Liver (tissue), 9 donors: ENCODE measurements around the gene FBF1. TPM values are rescaled to one million over a fixed set of nuclear protein-coding genes. Genes with fewer than 3 reads are reported as not detected.

Source experiments
- DNase-seq: peaks from one replicate; pipeline ENCODE4 v3.0.0-alpha.2; 2017; ENCODE audit warnings: low spot score
- H3K27ac ChIP-seq, 2 donors: one replicate each; pipeline ENCODE4 v1.7.0; 2013; ENCODE audit warnings: inconsistent platforms in 2 of 2, low read length in 2 of 2, control low read depth in 1 of 2, low read depth in 1 of 2, mild to moderate bottlenecking in 1 of 2
- H3K27me3 ChIP-seq, 4 donors: one replicate each; pipeline versions ENCODE4 v1.6.1 to v1.7.0; 2013; ENCODE audit warnings: low read length in 3 of 4, inconsistent platforms in 1 of 4, mild to moderate bottlenecking in 1 of 4, moderate library complexity in 1 of 4; ENCODE audit not compliant: control insufficient read depth in 4 of 4, insufficient read depth in 4 of 4
- H3K36me3 ChIP-seq, 4 donors: one replicate each; pipeline versions ENCODE4 v1.6.1 to v1.7.0; 2013; ENCODE audit warnings: low read length in 3 of 4, mild to moderate bottlenecking in 3 of 4, low read depth in 1 of 4, moderate library complexity in 1 of 4; ENCODE audit not compliant: control insufficient read depth in 4 of 4, insufficient read depth in 3 of 4
- H3K4me1 ChIP-seq, 4 donors: one replicate each; pipeline versions ENCODE4 v1.6.1 to v1.7.0; 2013; ENCODE audit warnings: low read length in 3 of 4, mild to moderate bottlenecking in 3 of 4, moderate library complexity in 1 of 4; ENCODE audit not compliant: control insufficient read depth in 4 of 4, insufficient read depth in 4 of 4
- H3K4me3 ChIP-seq, 3 donors: one replicate each; pipeline versions ENCODE4 v1.6.1 to v1.7.0; 2013; ENCODE audit warnings: low read length in 3 of 3, control low read depth in 1 of 3, low read depth in 1 of 3, mild to moderate bottlenecking in 1 of 3
- H3K9ac ChIP-seq, 2 donors: one replicate each; pipeline ENCODE4 v1.7.0; 2013; ENCODE audit warnings: low read length in 2 of 2, mild to moderate bottlenecking in 2 of 2, moderate library complexity in 2 of 2, control low read depth in 1 of 2, low read depth in 1 of 2
- H3K9me3 ChIP-seq, 4 donors: one replicate each; pipeline versions ENCODE4 v1.6.1 to v1.7.0; 2013; ENCODE audit warnings: low read length in 3 of 4; ENCODE audit not compliant: control insufficient read depth in 4 of 4
- ATF3 ChIP-seq: IDR thresholded peaks from 2 replicates; pipeline ENCODE4 v1.6.1; 2016; ENCODE audit warnings: antibody characterized with exemption
- CTCF ChIP-seq: fragments of 150-350 bp; IDR thresholded peaks from 2 replicates; pipeline ENCODE4 v1.5.1; 2017; ENCODE audit warnings: improper control_type of control experiment, low read depth, low read length; ENCODE audit not compliant: missing input control
- EGR1 ChIP-seq, 2 donors: IDR thresholded peaks; 2 replicates each; pipeline ENCODE4 v1.6.1; 2016 to 2018; ENCODE audit warnings: antibody characterized with exemption in 2 of 2, low read depth in 2 of 2
- GABPA ChIP-seq, 2 donors: IDR thresholded peaks in 1 of 2; conservative IDR thresholded peaks in 1 of 2; 2 replicates each; pipeline ENCODE4 v1.6.1; 2016; ENCODE audit warnings: antibody characterized with exemption in 2 of 2, mild to moderate bottlenecking in 1 of 2, moderate library complexity in 1 of 2
- HNF4A ChIP-seq, 2 donors: conservative IDR thresholded peaks; 2 replicates each; pipeline ENCODE4 v1.6.1; 2016; ENCODE audit warnings: antibody characterized with exemption in 2 of 2, mild to moderate bottlenecking in 2 of 2
- HNF4G ChIP-seq: IDR thresholded peaks from 2 replicates; pipeline ENCODE4 v1.6.1; 2016; ENCODE audit warnings: antibody characterized with exemption
- MAX ChIP-seq: IDR thresholded peaks from 2 replicates; pipeline ENCODE4 v1.6.1; 2016; ENCODE audit warnings: antibody characterized with exemption
- NR2F2 ChIP-seq: IDR thresholded peaks from 2 replicates; pipeline ENCODE4 v1.6.1; 2016; ENCODE audit warnings: antibody characterized with exemption
- RAD21 ChIP-seq, 2 donors: IDR thresholded peaks; 2 replicates each; pipeline ENCODE4 v1.6.1; 2016; ENCODE audit warnings: antibody characterized with exemption in 2 of 2, mild to moderate bottlenecking in 2 of 2
- REST ChIP-seq: IDR thresholded peaks from 2 replicates; pipeline ENCODE4 v1.6.1; 2016; ENCODE audit warnings: antibody characterized with exemption, mild to moderate bottlenecking
- RXRA ChIP-seq, 2 donors: IDR thresholded peaks; 2 replicates each; pipeline ENCODE4 v1.6.1; 2017 to 2018; ENCODE audit warnings: antibody characterized with exemption in 2 of 2, mild to moderate bottlenecking in 1 of 2
- SP1 ChIP-seq: IDR thresholded peaks from 2 replicates; pipeline ENCODE4 v1.6.1; 2018; ENCODE audit warnings: antibody characterized with exemption, mild to moderate bottlenecking
- TAF1 ChIP-seq: conservative IDR thresholded peaks from 2 replicates; pipeline ENCODE4 v1.6.1; 2016; ENCODE audit warnings: antibody characterized with exemption, mild to moderate bottlenecking
- YY1 ChIP-seq: IDR thresholded peaks from 2 replicates; pipeline ENCODE4 v1.6.1; 2016; ENCODE audit warnings: antibody characterized with exemption, mild to moderate bottlenecking
- ZBTB33 ChIP-seq: IDR thresholded peaks from 2 replicates; pipeline ENCODE4 v1.6.1; 2016; ENCODE audit warnings: antibody characterized with exemption
- WGBS: extraction: QIAGEN DNeasy Blood & Tissue Kit; methylation state at CpG from one replicate; pipeline ENCODE4 v1.1.7; 2013; 5-methylcytosine and 5-hydroxymethylcytosine counted together
- polyA plus RNA-seq, 2 donors: library from polyadenylated mRNA; stranded (reverse) in 1 of 2; unstranded in 1 of 2; fragments of 200-250 nt in 1 of 2; fragments of >200 nt in 1 of 2; fragmentation: Nextera tagmentation in 1 of 2; extraction: Ambion mirVana in 1 of 2; gene quantifications; one replicate each; pipeline versions ENCODE4 v1.2.1 to v1.2.3, GENCODE V29; 2013 to 2015
- total RNA-seq, 2 donors: library from RNA; depleted of rRNA; stranded (reverse); fragments of >200 nt; gene quantifications; one replicate each; pipeline ENCODE4 v1.2.3, GENCODE V29; 2014
- donor health status: healthy.
- donor health status: healthy.
- donor health status: healthy.
- donor health status: healthy.
- donor health status: healthy.

Gene FBF1
- total and polyA plus RNA-seq, 4 donors: 0.39 to 5.6 (median 1.7) TPM

- no peak overlapping the region for H3K27ac ChIP-seq
- no peak overlapping the region for H3K4me3 ChIP-seq
- H3K27me3 ChIP-seq: no peaks in the 10 kb centered on the region
- H3K4me1 ChIP-seq: peaks cover 11 to 38% (median 24%) of the 10 kb centered on the region in 4 donors
- TF ChIP-seq REST (no peak), NR2F2 (no peak), SP1 (no peak), EGR1 (IDR thresholded peaks at IDR 0.05; ENCODE audit: low read depth in 2 of 2) (no peak), CTCF (no peak), TAF1 (no peak), HNF4A (conservative IDR thresholded peaks at IDR 0.05) (no peak), ATF3 (no peak), ZBTB33 (no peak), HNF4G (no peak), GABPA (IDR thresholded peaks at IDR 0.05 in 1 of 2, conservative IDR thresholded peaks at IDR 0.05 in 1 of 2) (no peak)
- no peak for DNase-seq
- no peaks in the 10 kb centered on the region for H3K9me3 ChIP-seq
- peaks cover 0 to 3% (median under 1%) of the 10 kb centered on the region in 4 donors for H3K36me3 ChIP-seq
- 95% methylated on average over 18 of the region's 18 CpGs for WGBS
- H3K9ac ChIP-seq: no peak overlapping the region
Measured at GRCh38 chr17:75893305-75894048, 47.4 kb downstream of the FBF1 start.

GRCh38 chr17:75892556-75893224 is 48.2 kb downstream of the FBF1 start:
- Histone ChIP-seq H3K36me3 (peaks cover 0 to 1% (median 0%) of the 10 kb centered on the region in 4 donors), H3K4me3 (no peak overlapping the region), H3K27ac (no peak overlapping the region), H3K9me3 (no peaks in the 10 kb centered on the region), H3K27me3 (no peaks in the 10 kb centered on the region), H3K9ac (no peak overlapping the region), H3K4me1 (peaks cover 11 to 38% (median 24%) of the 10 kb centered on the region in 4 donors)
- 95% methylated on average over 16 of the region's 16 CpGs for WGBS
- DNase-seq: no peak
- TF ChIP-seq RXRA (IDR thresholded peaks at IDR 0.05) (no peak), CTCF (no peak), MAX (no peak), HNF4G (no peak), HNF4A (conservative IDR thresholded peaks at IDR 0.05) (no peak), EGR1 (IDR thresholded peaks at IDR 0.05; ENCODE audit: low read depth in 2 of 2) (no peak), ATF3 (no peak), RAD21 (IDR thresholded peaks at IDR 0.05) (no peak), YY1 (no peak)
